OCI-LY3 (cell line): ENCODE results near the gene EPC2.

Source experiments
- H2AFZ ChIP-seq: fragments of 200-600, 300-600 bp; shearing (Covaris generic); 2 replicates; pipeline ENCODE4 v1.6.0; 2014; ENCODE audit warnings: antibody characterized with exemption, low read depth, low read length
- H3K27ac ChIP-seq: fragments of 200-600, 300-600 bp; sonication (generic); 2 replicates; pipeline ENCODE4 v1.5.1; 2014; ENCODE audit warnings: mild to moderate bottlenecking, low read length, moderate library complexity, mixed read lengths
- H3K27me3 ChIP-seq: fragments of 200-600, 300-600 bp; sonication (generic); 2 replicates; pipeline ENCODE4 v1.6.1; 2014; ENCODE audit warnings: low read depth, low read length, mixed read lengths
- H3K36me3 ChIP-seq: fragments of 200-600, 300-600 bp; sonication (generic); replicated peaks from 2 replicates; pipeline ENCODE3; 2014; ENCODE audit warnings: low read depth, low read length, mixed read lengths
- H3K4me1 ChIP-seq: fragments of 300-600, 200-600 bp; sonication (generic); 2 replicates; pipeline ENCODE4 v1.6.1; 2014; ENCODE audit warnings: low read length, mixed read lengths
- H3K4me2 ChIP-seq: fragments of 200-600, 300-600 bp; sonication (generic); 2 replicates; pipeline ENCODE4 v1.6.1; 2014; ENCODE audit warnings: low read length, mixed read lengths
- H3K4me3 ChIP-seq: fragments of 300-600, 200-600 bp; sonication (generic); 2 replicates; pipeline ENCODE4 v1.5.1; 2014; ENCODE audit warnings: antibody characterized with exemption, mild to moderate bottlenecking, low read length, moderate library complexity
- H3K79me2 ChIP-seq: fragments of 300-600, 200-600 bp; shearing (Covaris generic); 2 replicates; pipeline ENCODE4 v1.6.1; 2014; ENCODE audit warnings: mild to moderate bottlenecking, low read length, mixed read lengths
- H3K9ac ChIP-seq: fragments of 300-600, 200-600 bp; shearing (Covaris generic); 2 replicates; pipeline ENCODE4 v1.6.0; 2014; ENCODE audit warnings: mild to moderate bottlenecking, low read length, moderate library complexity
- H3K9me3 ChIP-seq: fragments of 200-600, 300-600 bp; shearing (Covaris generic); 2 replicates; pipeline ENCODE4 v1.6.1; 2014; ENCODE audit warnings: low read length, mixed read lengths; ENCODE audit not compliant: insufficient read depth
- H4K20me1 ChIP-seq: fragments of 200-600, 300-600 bp; sonication (generic); 2 replicates; pipeline ENCODE4 v1.6.1; 2016; ENCODE audit warnings: low read length, mixed read lengths; ENCODE audit not compliant: insufficient read depth
- EZH2phosphoT487 ChIP-seq: fragments of 200-600 bp; shearing (Covaris generic); IDR thresholded peaks from 2 replicates; pipeline ENCODE4 v1.6.1; 2018; ENCODE audit warnings: antibody characterized with exemption, mixed run types, low read depth
- TF ChIP-seq, protein P1 (sequence below): fragments of 200-600, 300-600 bp; sonication (generic); IDR thresholded peaks from 2 replicates; pipeline ENCODE4 v1.5.1; 2014; ENCODE audit warnings: antibody characterized with exemption, low read length, low read depth

Gene EPC2

DNA sequence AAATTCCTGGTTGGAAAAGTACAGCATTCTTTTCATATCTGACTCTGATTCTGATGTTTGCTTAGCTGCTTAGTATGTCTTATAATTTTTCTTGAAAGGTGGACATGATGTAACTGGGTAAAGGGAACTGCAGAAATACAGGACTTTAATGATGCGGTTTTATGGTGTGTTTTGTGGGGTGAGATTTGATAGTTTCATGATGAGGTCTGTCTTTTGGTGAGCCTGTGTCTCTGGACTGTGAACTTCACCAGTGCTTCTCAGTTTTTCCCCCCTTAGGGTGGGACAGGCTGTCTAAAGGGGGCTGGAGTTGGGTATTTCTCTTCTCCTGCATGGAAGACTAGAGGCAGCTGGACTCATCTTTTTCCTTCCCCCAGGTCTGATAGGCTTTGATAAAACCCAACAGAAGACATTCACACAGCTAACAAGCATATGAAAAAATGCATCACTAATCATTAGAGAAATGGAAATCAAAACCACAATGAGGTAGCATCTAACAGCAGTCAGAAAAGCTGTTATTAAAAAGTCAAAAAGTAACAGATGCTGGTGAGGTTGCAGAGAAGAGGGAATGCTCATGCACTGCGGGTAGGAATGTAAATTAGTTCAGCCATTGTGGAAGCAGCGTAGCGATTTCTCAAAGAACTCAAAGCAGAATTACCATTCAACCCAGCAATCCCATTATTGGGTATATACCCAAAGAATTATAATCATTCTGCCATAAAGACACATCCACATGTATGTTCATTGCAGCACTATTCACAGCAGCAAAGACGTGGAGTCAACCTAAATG is 77.6 kb downstream of the EPC2 start:
- H3K79me2 ChIP-seq, result peaks cover 91% of the 10 kb centered on the region
- peaks cover 74% of the 10 kb centered on the region for H4K20me1 ChIP-seq

DNA sequence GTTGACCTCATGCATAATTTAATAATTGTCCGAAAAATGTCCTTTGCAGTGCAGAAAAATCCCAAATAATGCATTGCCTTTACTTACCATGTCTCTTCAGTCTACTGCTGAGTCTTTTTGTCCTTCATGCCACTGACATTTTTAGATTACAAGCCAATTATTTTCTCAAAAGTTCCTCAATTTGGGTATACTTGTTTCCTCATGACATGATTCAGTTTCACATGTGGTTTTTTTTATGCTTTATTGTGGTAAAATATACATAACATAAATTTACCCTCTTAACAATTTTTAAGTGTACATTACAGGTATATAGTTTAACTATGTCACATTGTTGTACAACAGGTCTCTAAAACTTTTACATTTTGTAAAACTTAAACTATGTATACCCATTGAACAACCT is 81.0 kb downstream of the EPC2 start:
- H3K9me3 ChIP-seq, result no peaks in the 10 kb centered on the region
- H4K20me1 ChIP-seq, result peaks cover 66% of the 10 kb centered on the region
- no peaks in the 10 kb centered on the region for H3K36me3 ChIP-seq
- no peaks in the 10 kb centered on the region for H3K27me3 ChIP-seq
- no peak for TF ChIP-seq EZH2phosphoT487
- TF ChIP-seq, protein P1, sequence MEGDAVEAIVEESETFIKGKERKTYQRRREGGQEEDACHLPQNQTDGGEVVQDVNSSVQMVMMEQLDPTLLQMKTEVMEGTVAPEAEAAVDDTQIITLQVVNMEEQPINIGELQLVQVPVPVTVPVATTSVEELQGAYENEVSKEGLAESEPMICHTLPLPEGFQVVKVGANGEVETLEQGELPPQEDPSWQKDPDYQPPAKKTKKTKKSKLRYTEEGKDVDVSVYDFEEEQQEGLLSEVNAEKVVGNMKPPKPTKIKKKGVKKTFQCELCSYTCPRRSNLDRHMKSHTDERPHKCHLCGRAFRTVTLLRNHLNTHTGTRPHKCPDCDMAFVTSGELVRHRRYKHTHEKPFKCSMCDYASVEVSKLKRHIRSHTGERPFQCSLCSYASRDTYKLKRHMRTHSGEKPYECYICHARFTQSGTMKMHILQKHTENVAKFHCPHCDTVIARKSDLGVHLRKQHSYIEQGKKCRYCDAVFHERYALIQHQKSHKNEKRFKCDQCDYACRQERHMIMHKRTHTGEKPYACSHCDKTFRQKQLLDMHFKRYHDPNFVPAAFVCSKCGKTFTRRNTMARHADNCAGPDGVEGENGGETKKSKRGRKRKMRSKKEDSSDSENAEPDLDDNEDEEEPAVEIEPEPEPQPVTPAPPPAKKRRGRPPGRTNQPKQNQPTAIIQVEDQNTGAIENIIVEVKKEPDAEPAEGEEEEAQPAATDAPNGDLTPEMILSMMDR, result no peak
- H3K4me1 ChIP-seq, result peaks cover 29% of the 10 kb centered on the region
- peaks cover 77% of the 10 kb centered on the region for H3K79me2 ChIP-seq
- no peak overlapping the region for H3K4me2 ChIP-seq
- H3K27ac ChIP-seq, result no peak overlapping the region
- no peak overlapping the region for H3K4me3 ChIP-seq
- no peak overlapping the region for H2AFZ ChIP-seq
- no peak overlapping the region for H3K9ac ChIP-seq

More for the DNA sequence above, 77.6 kb downstream of the EPC2 start:
- no peak overlapping the region for H2AFZ ChIP-seq
- no peak overlapping the region for H3K27ac ChIP-seq
- no peak overlapping the region for H3K9ac ChIP-seq
- H3K36me3 ChIP-seq, result no peaks in the 10 kb centered on the region
- H3K9me3 ChIP-seq, result no peaks in the 10 kb centered on the region
- no peaks in the 10 kb centered on the region for H3K27me3 ChIP-seq
- H3K4me1 ChIP-seq, result peaks cover 38% of the 10 kb centered on the region
- TF ChIP-seq, protein P1, result no peak
- no peak for TF ChIP-seq EZH2phosphoT487
- no peak overlapping the region for H3K4me2 ChIP-seq
- H3K4me3 ChIP-seq, result no peak overlapping the region

DNA sequence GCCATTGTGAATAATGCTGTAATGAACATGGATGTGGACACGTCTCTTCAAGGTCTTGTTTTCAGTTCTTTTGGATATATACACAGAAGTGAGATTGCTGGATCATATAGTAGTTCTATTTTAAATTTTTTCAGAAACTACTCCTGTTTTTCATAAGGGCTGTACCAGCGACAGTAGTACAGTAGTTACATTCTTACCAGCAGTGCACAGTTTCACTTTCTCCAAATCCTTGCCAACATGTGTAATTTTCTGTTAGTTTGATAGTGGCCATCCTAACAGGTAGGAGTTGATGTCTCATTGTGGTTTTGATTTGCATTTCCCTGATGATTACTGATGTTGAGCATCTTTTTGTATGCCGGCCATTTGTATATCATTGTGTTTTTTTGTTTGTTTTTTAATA is 81.7 kb downstream of the EPC2 start:
- H3K9me3 ChIP-seq, result no peaks in the 10 kb centered on the region
- H3K27ac ChIP-seq, result no peak overlapping the region
- H3K4me3 ChIP-seq, result no peak overlapping the region
- peaks cover 27% of the 10 kb centered on the region for H3K4me1 ChIP-seq
- H3K27me3 ChIP-seq, result no peaks in the 10 kb centered on the region
- TF ChIP-seq, protein P1, result no peak
- no peak for TF ChIP-seq EZH2phosphoT487
- H2AFZ ChIP-seq, result no peak overlapping the region
- peaks cover 75% of the 10 kb centered on the region for H3K79me2 ChIP-seq
- no peak overlapping the region for H3K4me2 ChIP-seq
- no peaks in the 10 kb centered on the region for H3K36me3 ChIP-seq
- H3K9ac ChIP-seq, result no peak overlapping the region
- peaks cover 65% of the 10 kb centered on the region for H4K20me1 ChIP-seq

DNA sequence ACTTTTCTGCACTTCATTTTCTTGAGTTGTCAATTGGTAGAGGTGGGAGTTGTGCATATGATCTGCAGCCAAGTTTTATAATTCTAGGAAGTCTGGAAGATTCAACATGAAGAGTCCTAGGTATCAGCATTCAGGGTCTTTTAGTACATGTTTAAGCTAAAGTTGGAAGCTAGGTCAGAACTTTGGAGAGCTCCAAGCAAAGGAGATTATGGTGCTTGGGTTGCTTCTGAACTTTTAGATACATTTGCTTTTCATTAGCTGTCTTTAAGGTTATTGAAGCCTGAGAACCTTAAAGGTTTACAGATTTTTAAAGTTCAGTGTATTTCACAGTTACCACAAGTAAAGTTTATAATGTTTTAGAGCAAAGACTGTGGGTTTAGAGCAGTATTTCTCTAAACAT is 85.5 kb downstream of the EPC2 start:
- H3K4me1 ChIP-seq, result peaks cover 11% of the 10 kb centered on the region
- no peak overlapping the region for H2AFZ ChIP-seq
- no peak overlapping the region for H3K27ac ChIP-seq
- no peaks in the 10 kb centered on the region for H3K9me3 ChIP-seq
- H3K79me2 ChIP-seq, result peaks cover 53% of the 10 kb centered on the region
- no peak for TF ChIP-seq EZH2phosphoT487
- TF ChIP-seq, protein P1, result no peak
- no peaks in the 10 kb centered on the region for H3K36me3 ChIP-seq
- H4K20me1 ChIP-seq, result peaks cover 36% of the 10 kb centered on the region
- H3K4me3 ChIP-seq, result no peak overlapping the region
- no peak overlapping the region for H3K4me2 ChIP-seq
- H3K9ac ChIP-seq, result no peak overlapping the region
- H3K27me3 ChIP-seq, result no peaks in the 10 kb centered on the region
